Glutamatergic neuron (in vitro differentiated cells): ENCODE data around the gene EXT2. TPM values are rescaled to one million over a fixed set of nuclear protein-coding genes. Genes with fewer than 3 reads are reported as not detected.

Experiments
- DNase-seq: peaks from one replicate; pipeline ENCODE4 v3.0.0; 2022
- H3K27ac Mint-ChIP-seq: one replicate; pipeline ENCODE4 v1.8.0; 2020; ENCODE audit warnings: mild to moderate bottlenecking, mixed read lengths, inconsistent platforms; ENCODE audit not compliant: unreplicated experiment
- H3K27me3 Mint-ChIP-seq: one replicate; pipeline ENCODE4 v1.8.0; 2020; ENCODE audit warnings: mild to moderate bottlenecking, moderate library complexity, mixed read lengths, inconsistent platforms; ENCODE audit not compliant: unreplicated experiment
- H3K36me3 Mint-ChIP-seq: one replicate; pipeline ENCODE4 v1.8.0; 2020; ENCODE audit warnings: mild to moderate bottlenecking, mixed read lengths, inconsistent platforms; ENCODE audit not compliant: unreplicated experiment
- H3K4me1 Mint-ChIP-seq: one replicate; pipeline ENCODE4 v1.8.0; 2020; ENCODE audit warnings: mild to moderate bottlenecking, low read depth, mixed read lengths, inconsistent platforms; ENCODE audit not compliant: unreplicated experiment
- H3K4me3 Mint-ChIP-seq: one replicate; pipeline ENCODE4 v1.8.0; 2020; ENCODE audit warnings: mild to moderate bottlenecking, mixed read lengths, inconsistent platforms; ENCODE audit not compliant: unreplicated experiment
- H3K9me3 Mint-ChIP-seq: one replicate; pipeline ENCODE4 v1.8.0; 2020; ENCODE audit warnings: mild to moderate bottlenecking, moderate library complexity, mixed read lengths, inconsistent platforms; ENCODE audit not compliant: unreplicated experiment
- CTCF ChIP-seq: fragments of 200-600 bp; sonication (generic); IDR thresholded peaks from one replicate; pipeline ENCODE4 v1.5.0; 2021; ENCODE audit not compliant: partially characterized antibody, unreplicated experiment
- total RNA-seq: library from RNA; stranded (reverse); fragmentation: NEBNext Ultra II Directional; extraction: Animal tissue kit (Norgen Biotek cat#: 25700); gene quantifications from one replicate; pipeline ENCODE4 v1.2.1, GENCODE V29; 2021; ENCODE audit not compliant: unreplicated experiment

The EXT2 gene
- total RNA-seq, 1 donor from 2014 or later: 46.3 TPM

GRCh38 chr11:44167046-44167445 lies 71.6 kb downstream of the EXT2 start:
- DNase-seq: no peak
- H3K27me3 Mint-ChIP-seq: peaks cover 4% of the 10 kb centered on the region
- no peak overlapping the region for H3K4me3 Mint-ChIP-seq
- H3K4me1 Mint-ChIP-seq: peaks cover 11% of the 10 kb centered on the region
- no peak for TF ChIP-seq CTCF
- no peak overlapping the region for H3K27ac Mint-ChIP-seq
- H3K9me3 Mint-ChIP-seq: peaks cover 5% of the 10 kb centered on the region
- no peaks in the 10 kb centered on the region for H3K36me3 Mint-ChIP-seq

- Mint-ChIP-seq H3K4me1 (peaks cover 11% of the 10 kb centered on the region), H3K27me3 (peaks cover 4% of the 10 kb centered on the region), H3K9me3 (peaks cover 5% of the 10 kb centered on the region), H3K27ac (peak overlapping the region; percentile 14), H3K4me3 (no peak overlapping the region), H3K36me3 (no peaks in the 10 kb centered on the region)
- TF ChIP-seq CTCF: no peak
- DNase-seq: no peak
Measured at GRCh38 chr11:44171518-44171917, 76.0 kb downstream of the EXT2 start.

GRCh38 chr11:44172966-44173365 lies 77.5 kb downstream of the EXT2 start:
- Mint-ChIP-seq H3K9me3 (peaks cover 7% of the 10 kb centered on the region), H3K4me1 (peaks cover 11% of the 10 kb centered on the region), H3K4me3 (no peak overlapping the region), H3K27me3 (peaks cover 4% of the 10 kb centered on the region), H3K36me3 (no peaks in the 10 kb centered on the region), H3K27ac (no peak overlapping the region)
- TF ChIP-seq CTCF: no peak
- no peak for DNase-seq

- Mint-ChIP-seq H3K36me3 (no peaks in the 10 kb centered on the region), H3K4me1 (peaks cover 11% of the 10 kb centered on the region), H3K27me3 (peaks cover 4% of the 10 kb centered on the region), H3K9me3 (peaks cover 7% of the 10 kb centered on the region), H3K27ac (no peak overlapping the region), H3K4me3 (no peak overlapping the region)
- TF ChIP-seq CTCF: no peak
- no peak for DNase-seq
Measured at GRCh38 chr11:44174842-44175241, 79.4 kb downstream of the EXT2 start.

GRCh38 chr11:44176546-44177213 lies 81.2 kb downstream of the EXT2 start:
- no peak for DNase-seq
- peaks cover 1% of the 10 kb centered on the region for H3K9me3 Mint-ChIP-seq
- H3K4me1 Mint-ChIP-seq: peaks cover 1% of the 10 kb centered on the region
- no peaks in the 10 kb centered on the region for H3K36me3 Mint-ChIP-seq
- no peak for TF ChIP-seq CTCF
- H3K27me3 Mint-ChIP-seq: no peaks in the 10 kb centered on the region
- no peak overlapping the region for H3K4me3 Mint-ChIP-seq
- no peak overlapping the region for H3K27ac Mint-ChIP-seq
